ENCODE measurements around the gene C1orf105. TPM values are rescaled to one million over a fixed set of nuclear protein-coding genes. Genes with fewer than 3 reads are reported as not detected.

Gene C1orf105
- total and polyA plus RNA-seq, 2 experiments from 2014 or later, result not detected

DNA sequence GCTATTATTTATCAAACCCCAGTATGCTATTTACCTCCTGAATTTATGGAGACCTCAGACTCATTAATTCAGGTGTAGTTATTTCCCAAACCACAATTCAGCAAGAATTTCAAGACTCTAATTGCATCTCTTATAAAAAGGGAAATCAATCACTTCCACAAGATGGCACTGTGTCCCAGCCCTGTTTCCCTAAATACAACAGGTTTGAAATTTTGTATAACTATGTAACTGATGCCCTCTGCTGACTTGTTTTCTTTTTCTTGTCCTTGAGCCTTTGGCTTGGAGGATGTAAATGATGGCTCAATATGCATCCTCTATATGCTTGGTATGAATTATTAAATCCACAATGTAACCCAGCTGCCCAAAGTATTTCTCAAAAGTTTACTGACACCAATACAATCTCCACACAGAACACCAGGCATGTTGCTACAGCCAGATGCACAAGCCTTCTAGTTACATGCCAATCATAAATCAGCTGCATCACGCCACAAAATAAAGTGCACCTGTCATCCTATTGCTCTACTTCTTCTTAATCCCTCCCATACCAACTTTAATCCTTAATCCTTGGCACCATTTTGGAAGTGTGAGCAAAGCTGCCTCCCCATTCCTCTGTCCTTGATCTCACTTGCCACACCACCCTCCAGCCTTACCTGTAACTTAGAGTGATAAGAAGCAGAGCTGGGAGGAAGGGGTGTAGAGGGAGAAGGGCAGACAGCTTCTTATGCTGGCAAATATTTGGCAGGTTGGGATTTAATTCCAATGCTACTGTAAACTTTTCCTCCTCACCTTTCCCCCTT is 9.0 kb downstream of the C1orf105 start:
- Mint-ChIP-seq H3K36me3 (ENCODE audit: low read depth) (no peaks in the 10 kb centered on the region), H3K27me3 (ENCODE audit: insufficient read depth, low read depth, poor library complexity) (peaks cover 2% of the 10 kb centered on the region), H3K9me3 (no peaks in the 10 kb centered on the region; the same call in 1 of the 3 replicates), H3K4me1 (peaks cover 9% of the 10 kb centered on the region; the same call in 2 of the 3 replicates), H3K4me3 (no peak overlapping the region), H3K27ac (no peak overlapping the region)
- ATAC-seq (peak; percentile 68), DNase-seq (ENCODE audit: low spot score) (peak; percentile 81)
- H3K4me3 ChIP-seq, result no peak overlapping the region
- H3K4me2 ChIP-seq, result no peak overlapping the region
- TF ChIP-seq, protein P1, sequence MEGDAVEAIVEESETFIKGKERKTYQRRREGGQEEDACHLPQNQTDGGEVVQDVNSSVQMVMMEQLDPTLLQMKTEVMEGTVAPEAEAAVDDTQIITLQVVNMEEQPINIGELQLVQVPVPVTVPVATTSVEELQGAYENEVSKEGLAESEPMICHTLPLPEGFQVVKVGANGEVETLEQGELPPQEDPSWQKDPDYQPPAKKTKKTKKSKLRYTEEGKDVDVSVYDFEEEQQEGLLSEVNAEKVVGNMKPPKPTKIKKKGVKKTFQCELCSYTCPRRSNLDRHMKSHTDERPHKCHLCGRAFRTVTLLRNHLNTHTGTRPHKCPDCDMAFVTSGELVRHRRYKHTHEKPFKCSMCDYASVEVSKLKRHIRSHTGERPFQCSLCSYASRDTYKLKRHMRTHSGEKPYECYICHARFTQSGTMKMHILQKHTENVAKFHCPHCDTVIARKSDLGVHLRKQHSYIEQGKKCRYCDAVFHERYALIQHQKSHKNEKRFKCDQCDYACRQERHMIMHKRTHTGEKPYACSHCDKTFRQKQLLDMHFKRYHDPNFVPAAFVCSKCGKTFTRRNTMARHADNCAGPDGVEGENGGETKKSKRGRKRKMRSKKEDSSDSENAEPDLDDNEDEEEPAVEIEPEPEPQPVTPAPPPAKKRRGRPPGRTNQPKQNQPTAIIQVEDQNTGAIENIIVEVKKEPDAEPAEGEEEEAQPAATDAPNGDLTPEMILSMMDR (conservative IDR thresholded peaks at IDR 0.05; ENCODE audit: low read depth in 2 of 2), result peak; percentile 89 to 93
- no peak for TF ChIP-seq ZNF331 (CRISPR knock-in tag; IDR thresholded peaks at IDR 0.05; ENCODE audit: low read depth)
- H3K36me3 ChIP-seq (ENCODE audit: insufficient read depth), result no peaks in the 10 kb centered on the region
- no peaks in the 10 kb centered on the region for H3F3A ChIP-seq (replicated peaks; ENCODE audit: low read depth)
- no peak overlapping the region for H2AFZ ChIP-seq
- H3K9me2 ChIP-seq (ENCODE audit: insufficient read depth), result no peaks in the 10 kb centered on the region
- H3K27me3 ChIP-seq (ENCODE audit: insufficient read depth), result no peaks in the 10 kb centered on the region
- H3K27ac ChIP-seq (ENCODE audit: low read depth), result no peak overlapping the region
- no peaks in the 10 kb centered on the region for H3K79me2 ChIP-seq (replicated peaks; ENCODE audit: insufficient read depth)
- H4K20me1 ChIP-seq (replicated peaks; ENCODE audit: insufficient read depth), result no peaks in the 10 kb centered on the region
- peaks cover 11% of the 10 kb centered on the region; the same call in 1 of the 2 replicates for H3K4me1 ChIP-seq (ENCODE audit: insufficient read depth)

DNA sequence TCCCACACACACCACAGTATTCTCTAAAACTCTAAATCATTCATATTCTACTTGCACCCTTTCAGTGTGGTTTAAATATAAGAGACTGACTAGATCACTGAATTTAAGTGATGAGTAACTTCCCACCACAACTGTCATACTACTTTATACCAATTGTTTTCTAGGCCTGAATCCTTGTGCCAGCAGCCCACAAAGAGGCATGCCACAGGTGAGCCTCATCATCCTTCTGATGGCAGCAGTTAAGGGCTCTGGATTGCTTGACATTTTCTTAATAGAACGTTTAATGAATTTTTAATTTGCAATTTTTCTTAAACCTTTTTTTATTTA is 9.6 kb downstream of the C1orf105 start:
- no peak overlapping the region for H3K27ac ChIP-seq (ENCODE audit: low read depth)
- no peak for DNase-seq (ENCODE audit: low spot score)
- H4K20me1 ChIP-seq (replicated peaks; ENCODE audit: insufficient read depth), result no peaks in the 10 kb centered on the region
- H3F3A ChIP-seq (replicated peaks; ENCODE audit: low read depth), result no peaks in the 10 kb centered on the region
- no peaks in the 10 kb centered on the region for H3K9me2 ChIP-seq (ENCODE audit: insufficient read depth)
- H3K4me3 ChIP-seq, result no peak overlapping the region
- H3K4me1 ChIP-seq (ENCODE audit: insufficient read depth), result peaks cover 11% of the 10 kb centered on the region; the same call in 1 of the 2 replicates
- H3K27ac Mint-ChIP-seq, result no peak overlapping the region
- H3K79me2 ChIP-seq (replicated peaks; ENCODE audit: insufficient read depth), result no peaks in the 10 kb centered on the region
- no peaks in the 10 kb centered on the region; the same call in 1 of the 3 replicates for H3K9me3 Mint-ChIP-seq
- H3K4me3 Mint-ChIP-seq, result no peak overlapping the region
- H2AFZ ChIP-seq, result no peak overlapping the region
- H3K36me3 ChIP-seq (ENCODE audit: insufficient read depth), result no peaks in the 10 kb centered on the region
- H3K36me3 Mint-ChIP-seq (ENCODE audit: low read depth), result no peaks in the 10 kb centered on the region
- H3K4me1 Mint-ChIP-seq, result peaks cover 9% of the 10 kb centered on the region; the same call in 2 of the 3 replicates
- H3K27me3 Mint-ChIP-seq (ENCODE audit: insufficient read depth, low read depth, poor library complexity), result peaks cover 2% of the 10 kb centered on the region
- no peak for ATAC-seq
- H3K4me2 ChIP-seq, result no peak overlapping the region
- H3K27me3 ChIP-seq (ENCODE audit: insufficient read depth), result no peaks in the 10 kb centered on the region
- TF ChIP-seq JUNB (IDR thresholded peaks at IDR 0.05; ENCODE audit: unreplicated experiment), result no peak
- TF ChIP-seq EZH2 (IDR thresholded peaks at IDR 0.05; ENCODE audit: low read depth, unreplicated experiment), result no peak
- TF ChIP-seq ZNF331 (CRISPR knock-in tag; IDR thresholded peaks at IDR 0.05; ENCODE audit: low read depth), result no peak
- TF ChIP-seq, protein P2, sequence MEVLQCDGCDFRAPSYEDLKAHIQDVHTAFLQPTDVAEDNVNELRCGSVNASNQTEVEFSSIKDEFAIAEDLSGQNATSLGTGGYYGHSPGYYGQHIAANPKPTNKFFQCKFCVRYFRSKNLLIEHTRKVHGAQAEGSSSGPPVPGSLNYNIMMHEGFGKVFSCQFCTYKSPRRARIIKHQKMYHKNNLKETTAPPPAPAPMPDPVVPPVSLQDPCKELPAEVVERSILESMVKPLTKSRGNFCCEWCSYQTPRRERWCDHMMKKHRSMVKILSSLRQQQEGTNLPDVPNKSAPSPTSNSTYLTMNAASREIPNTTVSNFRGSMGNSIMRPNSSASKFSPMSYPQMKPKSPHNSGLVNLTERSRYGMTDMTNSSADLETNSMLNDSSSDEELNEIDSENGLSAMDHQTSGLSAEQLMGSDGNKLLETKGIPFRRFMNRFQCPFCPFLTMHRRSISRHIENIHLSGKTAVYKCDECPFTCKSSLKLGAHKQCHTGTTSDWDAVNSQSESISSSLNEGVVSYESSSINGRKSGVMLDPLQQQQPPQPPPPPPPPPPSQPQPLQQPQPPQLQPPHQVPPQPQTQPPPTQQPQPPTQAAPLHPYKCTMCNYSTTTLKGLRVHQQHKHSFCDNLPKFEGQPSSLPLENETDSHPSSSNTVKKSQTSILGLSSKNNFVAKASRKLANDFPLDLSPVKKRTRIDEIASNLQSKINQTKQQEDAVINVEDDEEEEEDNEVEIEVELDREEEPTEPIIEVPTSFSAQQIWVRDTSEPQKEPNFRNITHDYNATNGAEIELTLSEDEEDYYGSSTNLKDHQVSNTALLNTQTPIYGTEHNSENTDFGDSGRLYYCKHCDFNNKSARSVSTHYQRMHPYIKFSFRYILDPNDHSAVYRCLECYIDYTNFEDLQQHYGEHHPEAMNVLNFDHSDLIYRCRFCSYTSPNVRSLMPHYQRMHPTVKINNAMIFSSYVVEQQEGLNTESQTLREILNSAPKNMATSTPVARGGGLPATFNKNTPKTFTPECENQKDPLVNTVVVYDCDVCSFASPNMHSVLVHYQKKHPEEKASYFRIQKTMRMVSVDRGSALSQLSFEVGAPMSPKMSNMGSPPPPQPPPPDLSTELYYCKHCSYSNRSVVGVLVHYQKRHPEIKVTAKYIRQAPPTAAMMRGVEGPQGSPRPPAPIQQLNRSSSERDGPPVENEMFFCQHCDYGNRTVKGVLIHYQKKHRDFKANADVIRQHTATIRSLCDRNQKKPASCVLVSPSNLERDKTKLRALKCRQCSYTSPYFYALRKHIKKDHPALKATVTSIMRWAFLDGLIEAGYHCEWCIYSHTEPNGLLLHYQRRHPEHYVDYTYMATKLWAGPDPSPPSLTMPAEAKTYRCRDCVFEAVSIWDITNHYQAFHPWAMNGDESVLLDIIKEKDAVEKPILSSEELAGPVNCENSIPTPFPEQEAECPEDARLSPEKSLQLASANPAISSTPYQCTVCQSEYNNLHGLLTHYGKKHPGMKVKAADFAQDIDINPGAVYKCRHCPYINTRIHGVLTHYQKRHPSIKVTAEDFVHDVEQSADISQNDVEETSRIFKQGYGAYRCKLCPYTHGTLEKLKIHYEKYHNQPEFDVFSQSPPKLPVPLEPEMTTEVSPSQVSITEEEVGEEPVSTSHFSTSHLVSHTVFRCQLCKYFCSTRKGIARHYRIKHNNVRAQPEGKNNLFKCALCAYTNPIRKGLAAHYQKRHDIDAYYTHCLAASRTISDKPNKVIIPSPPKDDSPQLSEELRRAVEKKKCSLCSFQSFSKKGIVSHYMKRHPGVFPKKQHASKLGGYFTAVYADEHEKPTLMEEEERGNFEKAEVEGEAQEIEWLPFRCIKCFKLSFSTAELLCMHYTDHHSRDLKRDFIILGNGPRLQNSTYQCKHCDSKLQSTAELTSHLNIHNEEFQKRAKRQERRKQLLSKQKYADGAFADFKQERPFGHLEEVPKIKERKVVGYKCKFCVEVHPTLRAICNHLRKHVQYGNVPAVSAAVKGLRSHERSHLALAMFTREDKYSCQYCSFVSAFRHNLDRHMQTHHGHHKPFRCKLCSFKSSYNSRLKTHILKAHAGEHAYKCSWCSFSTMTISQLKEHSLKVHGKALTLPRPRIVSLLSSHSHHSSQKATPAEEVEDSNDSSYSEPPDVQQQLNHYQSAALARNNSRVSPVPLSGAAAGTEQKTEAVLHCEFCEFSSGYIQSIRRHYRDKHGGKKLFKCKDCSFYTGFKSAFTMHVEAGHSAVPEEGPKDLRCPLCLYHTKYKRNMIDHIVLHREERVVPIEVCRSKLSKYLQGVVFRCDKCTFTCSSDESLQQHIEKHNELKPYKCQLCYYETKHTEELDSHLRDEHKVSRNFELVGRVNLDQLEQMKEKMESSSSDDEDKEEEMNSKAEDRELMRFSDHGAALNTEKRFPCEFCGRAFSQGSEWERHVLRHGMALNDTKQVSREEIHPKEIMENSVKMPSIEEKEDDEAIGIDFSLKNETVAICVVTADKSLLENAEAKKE (CRISPR knock-in tag; IDR thresholded peaks at IDR 0.05), result no peak
- TF ChIP-seq EZH2phosphoT487 (IDR thresholded peaks at IDR 0.05; ENCODE audit: unreplicated experiment), result no peak
- no peak for TF ChIP-seq STAT1 (IDR thresholded peaks at IDR 0.05; ENCODE audit: unreplicated experiment)
- TF ChIP-seq POLR2AphosphoS5 (IDR thresholded peaks at IDR 0.05; ENCODE audit: low read depth), result no peak
- TF ChIP-seq CREB1 (CRISPR knock-in tag; IDR thresholded peaks at IDR 0.05; ENCODE audit: low read depth), result no peak
- no peak for TF ChIP-seq ZNF114 (CRISPR knock-in tag; IDR thresholded peaks at IDR 0.05)
- TF ChIP-seq ETS1 (IDR thresholded peaks at IDR 0.05), result no peak
